A549 (cell line): ENCODE measurements around the gene FAM171A1.

Experiments
- CTCF ChIP-seq: fragments of >200 bp; sonication (Bioruptor Twin); formaldehyde crosslinking; IDR thresholded peaks from 3 replicates; pipeline ENCODE4 v1.5.1; 2016
- JUN ChIP-seq, 2 experiments: fragments of >200 bp; sonication (Bioruptor Twin); formaldehyde crosslinking; IDR thresholded peaks; 2 replicates in 1 of 2; 3 replicates in 1 of 2; pipeline ENCODE4 v1.6.1; 2016 to 2017
- RCOR1 ChIP-seq: fragments of 150-350 bp; IDR thresholded peaks from 2 replicates; pipeline ENCODE4 v1.6.1; 2014; ENCODE audit warnings: antibody characterized with exemption, low read length, low read depth

- no peak for TF ChIP-seq CTCF
- no peak for TF ChIP-seq RCOR1
- TF ChIP-seq JUN (IDR thresholded peaks at IDR 0.05): no peak
Observed at GRCh38 chr10:15166325-15166724, 204.8 kb downstream of the FAM171A1 start.
